Stimulated activated CD4-positive, alpha-beta T cell treated with anti-CD3 and anti-CD28 coated beads, Interleukin-12 subunit alpha, Interleukin-12 subunit beta, amount 100 ng/mL, for 24 hours (primary cell): ENCODE data around the gene FOXN3.

Source experiments
- DNase-seq, 2 experiments: peaks; one replicate each; pipeline ENCODE4 v3.0.0-alpha.2; 2020; ENCODE audit warnings: low read depth in 2 of 2

FOXN3 gene

DNA sequence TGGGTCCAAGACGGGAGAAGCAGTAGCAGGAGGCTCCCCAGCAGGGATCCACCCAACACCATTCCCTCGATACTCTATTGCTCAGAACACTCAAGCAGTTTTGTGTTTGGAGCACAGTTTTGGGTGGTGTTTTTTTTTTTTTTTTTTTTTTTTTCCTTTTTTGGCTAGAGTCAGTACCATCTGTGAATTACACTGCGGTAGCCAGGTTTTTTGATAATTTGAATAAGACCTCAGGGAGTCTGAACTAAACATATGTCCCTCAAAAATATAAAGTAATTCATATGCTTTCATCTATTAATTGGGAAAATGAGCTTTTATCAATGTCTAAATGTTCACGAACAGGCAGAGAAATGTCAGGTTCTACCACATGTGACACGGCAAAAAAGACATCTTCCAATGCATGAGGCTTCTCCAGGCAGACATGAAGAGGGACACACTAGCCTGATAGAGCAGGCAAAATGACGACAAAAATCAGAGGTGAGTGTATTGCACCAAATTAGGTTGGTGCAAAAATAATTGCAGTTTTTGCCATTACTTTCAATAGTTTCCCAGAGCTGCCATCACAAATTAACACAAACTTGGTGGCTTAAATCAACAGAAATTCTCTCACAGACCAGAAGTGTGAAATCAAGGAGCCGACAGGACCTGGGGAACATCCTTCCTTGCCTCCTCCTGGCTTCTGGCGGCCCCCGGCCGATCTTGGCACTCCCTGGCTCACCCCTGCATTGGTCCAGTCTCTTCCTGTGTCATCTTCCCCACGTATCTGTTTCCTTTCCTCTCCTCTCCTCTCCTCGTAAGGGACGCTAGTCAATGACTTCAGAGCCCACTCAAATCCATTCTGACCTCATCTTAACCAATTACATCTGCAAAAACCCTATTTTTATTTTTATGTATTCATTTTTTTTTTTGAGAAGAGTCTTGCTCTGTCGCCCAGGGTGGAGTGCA lies 33.9 kb downstream of the FOXN3 start:
- DNase-seq = no peak

DNA sequence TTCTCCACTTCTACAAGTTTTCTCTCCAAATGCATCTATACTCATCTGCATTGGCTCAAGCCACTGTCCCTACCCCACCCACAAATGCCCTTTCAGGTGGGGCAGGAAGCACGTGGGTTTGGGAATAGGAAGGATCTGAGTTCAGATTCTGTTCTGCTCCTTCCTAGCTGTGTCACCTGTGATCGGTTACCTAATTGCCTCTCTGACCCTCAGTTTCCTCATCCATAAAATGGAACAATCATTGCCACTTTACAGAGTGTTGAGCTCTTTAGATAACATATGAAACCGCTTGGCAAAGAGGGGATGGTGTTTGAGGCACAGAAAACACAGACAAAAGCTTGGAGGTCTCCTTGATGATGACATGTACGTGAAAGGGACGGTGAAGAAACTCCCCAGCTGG lies 34.5 kb downstream of the FOXN3 start:
- no peak for DNase-seq

DNA sequence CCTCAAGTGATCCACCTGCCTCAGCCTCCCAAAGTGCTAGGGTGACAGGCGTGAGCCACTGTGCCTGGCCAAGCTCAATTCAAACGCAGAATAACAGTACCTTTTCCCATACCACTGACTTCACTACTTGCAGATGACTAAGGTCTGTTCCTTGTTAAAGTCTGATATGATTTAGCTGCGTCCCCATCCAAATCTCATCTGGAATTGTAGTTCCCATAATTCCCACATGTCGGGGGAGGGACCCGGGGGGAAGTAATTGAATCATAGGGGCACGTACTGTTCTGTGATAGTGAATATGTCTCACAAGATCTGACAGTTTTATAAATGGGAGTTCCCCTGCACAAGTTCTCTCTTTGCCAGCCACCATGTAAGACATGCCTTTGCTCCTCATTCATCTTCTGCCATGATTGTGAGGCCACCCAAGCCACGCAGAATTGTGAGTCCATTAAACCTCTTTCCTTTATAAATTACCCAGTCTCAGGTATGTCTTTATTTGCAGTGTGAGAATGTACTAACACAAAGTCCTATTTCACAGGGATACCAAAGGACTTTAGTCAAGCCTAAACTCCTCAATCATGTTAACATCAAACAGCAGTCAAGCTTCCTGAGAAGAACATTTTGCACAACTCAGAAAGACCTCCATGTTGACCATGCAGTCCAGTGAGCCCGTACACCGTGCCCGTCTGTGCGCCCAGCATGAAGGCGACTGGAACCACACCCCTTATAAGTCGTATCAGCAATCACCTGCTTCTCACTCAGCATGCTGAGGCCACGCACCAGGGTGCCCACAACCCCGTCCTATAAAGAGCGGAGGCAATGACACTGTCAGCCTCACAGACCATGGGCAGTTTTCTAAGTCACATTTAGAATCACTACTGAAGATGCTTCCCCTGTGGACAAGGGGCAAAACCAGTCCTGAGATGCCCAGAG lies 36.9 kb downstream of the FOXN3 start:
- DNase-seq = no peak

DNA sequence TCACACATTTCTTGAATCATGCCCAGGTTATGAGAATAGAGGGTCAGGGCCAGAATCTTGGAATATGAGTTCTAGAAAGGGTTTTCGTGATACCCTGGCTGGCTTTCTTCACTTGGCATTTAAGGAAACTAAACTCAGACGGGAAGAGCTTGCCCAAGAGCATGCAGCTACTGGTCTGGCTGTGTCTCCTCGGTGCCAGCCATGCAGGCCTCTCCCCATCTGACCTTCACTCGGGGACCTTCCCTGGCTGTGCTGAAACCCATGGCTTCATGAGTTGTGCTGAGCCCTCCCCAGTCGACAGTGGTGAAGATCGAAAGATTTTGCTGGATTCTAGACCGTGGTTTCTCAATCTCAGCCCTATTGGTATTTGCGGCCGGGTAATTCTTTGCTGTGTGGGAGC lies 38.0 kb downstream of the FOXN3 start:
- DNase-seq = no peak

DNA sequence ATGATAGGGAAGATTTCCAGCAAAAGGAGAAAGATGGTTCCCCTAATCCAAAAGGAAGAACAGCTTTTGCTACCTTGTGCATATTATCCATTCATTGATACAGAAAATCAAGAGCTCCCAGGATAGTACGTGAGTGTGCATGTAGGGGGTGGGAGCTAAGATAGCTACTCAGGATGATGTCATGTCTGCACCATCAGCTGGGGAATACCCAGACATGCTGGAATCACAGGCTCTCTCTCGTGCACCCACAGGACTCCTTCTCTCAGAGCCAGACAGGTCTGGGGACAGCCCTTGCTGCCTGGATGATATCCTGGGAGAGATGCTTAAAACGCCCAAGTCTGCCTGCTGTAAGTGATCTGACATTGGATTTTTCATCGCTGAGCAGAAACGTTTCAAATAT lies 38.9 kb downstream of the FOXN3 start:
- peak; percentile 9 to 17 for DNase-seq

DNA sequence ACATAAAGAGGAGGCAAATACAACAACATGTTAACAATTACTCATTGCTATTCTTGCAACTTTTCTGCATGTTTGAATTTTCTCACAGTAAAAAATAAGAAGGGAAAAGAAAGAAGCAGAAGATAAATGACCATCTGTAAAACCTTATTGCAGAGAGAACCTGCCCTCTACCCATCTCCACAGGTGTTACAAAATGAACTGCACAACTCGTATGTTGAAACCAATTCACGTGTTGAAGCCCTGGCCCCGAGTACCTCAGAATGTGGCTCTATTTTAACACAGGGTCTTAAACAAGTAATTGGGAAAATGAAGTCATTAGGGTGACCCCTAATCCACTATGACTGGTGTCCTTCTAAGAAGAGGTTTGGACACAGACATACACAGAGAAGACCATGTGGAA lies 39.5 kb downstream of the FOXN3 start:
- DNase-seq = no peak

DNA sequence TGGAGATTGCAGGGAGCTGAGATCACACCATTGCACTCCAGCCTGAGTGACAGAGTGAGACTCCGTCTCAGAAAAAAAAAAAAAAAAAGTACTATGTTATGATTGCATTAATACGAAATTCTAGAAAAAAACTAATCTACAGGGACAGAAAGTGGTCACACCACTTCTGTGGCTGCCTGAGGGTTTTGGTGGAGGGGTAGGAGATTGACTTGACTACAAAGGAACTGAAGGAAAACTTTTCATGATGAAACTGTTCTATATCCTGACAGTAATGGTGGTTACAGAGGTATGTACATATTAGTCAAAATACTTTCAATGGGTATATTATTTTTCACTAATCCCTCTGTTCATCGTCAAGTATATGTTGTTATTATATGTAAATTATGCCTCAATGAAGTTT lies 42.1 kb downstream of the FOXN3 start:
- DNase-seq = no peak

DNA sequence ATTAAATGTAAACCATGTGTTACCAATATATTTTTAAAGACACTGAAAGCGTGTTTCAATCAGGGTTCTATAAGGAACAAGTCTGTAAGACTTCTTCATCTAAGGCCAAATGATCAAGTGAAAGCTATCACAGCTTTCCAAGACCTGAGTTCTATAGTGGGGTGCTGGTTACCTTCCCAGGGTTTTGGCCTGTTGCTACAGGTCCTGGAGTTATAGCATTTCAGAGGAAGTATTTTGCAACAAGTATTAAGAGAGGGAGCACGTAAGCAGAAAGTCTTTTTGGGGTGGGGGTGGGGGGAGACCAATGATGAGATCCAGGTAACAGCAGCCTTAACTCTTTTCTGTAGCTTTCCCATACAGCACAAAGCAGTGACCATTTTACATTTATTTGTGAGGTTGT lies 43.8 kb downstream of the FOXN3 start:
- DNase-seq = no peak

DNA sequence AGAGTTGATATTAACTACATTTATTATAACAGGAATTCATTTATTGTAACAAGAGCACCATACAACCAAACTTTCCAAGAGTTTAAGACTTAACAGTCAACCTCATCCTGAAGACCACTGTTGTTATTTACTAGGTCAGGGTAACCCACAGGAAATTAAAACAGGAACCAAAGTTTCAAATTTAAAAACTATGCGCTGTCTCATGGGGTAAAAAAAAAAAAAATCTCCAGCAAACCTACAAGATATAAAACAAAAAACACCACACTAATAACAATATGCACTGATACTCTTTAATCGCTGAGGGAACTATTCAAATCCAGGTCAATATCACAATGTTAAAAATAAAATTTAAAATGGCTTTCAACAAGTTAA lies 44.5 kb downstream of the FOXN3 start:
- no peak for DNase-seq

DNA sequence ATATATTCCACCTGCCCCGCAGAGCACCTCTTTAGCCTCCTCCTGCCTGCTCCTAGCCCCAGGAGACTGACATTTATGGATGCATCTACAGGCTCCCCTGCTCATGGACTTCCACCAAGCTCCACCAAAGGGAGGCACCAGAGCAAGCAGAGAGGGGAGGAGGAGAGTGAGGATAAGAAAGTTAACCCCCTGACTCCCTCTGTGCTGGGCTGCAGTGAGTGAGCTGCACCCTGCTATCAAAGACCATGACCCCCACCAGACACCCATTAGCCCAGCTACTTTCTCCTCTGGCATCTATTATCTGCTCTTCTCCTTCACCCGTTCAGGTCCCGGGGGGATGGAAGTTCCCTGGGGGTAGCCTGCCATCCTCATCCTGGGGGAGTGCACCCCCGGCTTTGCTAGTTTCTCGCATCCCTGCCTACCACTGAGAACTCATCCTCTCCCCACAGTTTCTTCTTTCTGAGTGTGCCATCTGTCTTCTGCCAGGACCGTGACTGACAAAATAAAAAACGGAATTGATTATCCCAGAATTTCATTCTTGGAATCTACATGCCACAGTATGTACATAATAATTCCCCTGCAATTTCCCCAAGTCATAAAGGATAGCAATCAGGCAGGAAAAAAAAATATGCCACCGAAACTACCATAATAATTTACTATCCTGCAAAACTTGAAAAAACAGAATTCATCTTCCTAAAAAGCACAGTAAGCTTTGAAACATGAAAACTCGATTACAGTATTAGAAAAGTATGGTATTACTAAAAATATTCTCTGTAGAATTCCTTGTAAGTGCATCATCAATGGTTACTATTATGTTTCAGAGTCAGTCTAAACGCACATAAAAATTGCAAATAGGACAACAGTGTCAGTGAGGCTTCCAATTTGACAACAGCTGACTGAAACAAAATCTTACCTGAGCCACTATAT lies 45.2 kb downstream of the FOXN3 start:
- no peak for DNase-seq

DNA sequence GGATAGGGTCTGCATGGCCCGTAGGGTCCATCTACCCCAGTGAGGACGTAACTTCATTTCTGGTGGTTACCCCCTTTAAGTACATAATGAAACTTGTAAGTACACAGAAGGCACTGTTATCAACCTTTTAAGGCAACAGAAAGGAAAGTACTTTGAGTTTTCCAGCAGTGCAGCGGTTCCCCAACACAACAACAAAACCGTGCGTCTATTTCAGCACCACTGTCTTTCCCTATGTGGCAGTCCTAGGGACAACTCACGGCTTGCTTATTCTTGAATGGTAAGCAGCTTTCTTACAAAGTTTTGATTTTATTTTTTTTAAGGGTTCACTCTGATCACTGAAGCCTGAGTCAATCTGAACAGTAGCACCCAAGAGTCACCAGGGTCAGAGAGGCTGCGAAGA lies 46.3 kb downstream of the FOXN3 start:
- DNase-seq = no peak

DNA sequence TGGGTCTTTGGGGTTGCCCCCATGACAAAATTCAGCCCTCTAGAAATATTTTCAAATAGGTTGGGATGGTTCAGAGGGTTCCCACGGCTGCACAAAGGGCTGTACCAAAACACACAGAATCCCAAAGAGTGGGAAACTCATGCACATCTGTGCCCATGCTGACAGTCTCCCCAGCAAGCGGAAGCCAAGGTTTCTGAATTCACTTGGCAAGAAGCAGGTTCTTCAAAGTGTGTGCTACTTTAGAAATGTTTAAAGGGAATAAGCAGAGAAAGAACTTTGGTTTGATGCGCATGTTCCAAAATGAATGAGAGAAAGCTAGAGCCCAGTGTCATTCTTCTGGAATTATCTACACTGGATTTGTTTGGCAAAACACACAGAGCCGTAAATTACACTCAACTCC lies 46.7 kb downstream of the FOXN3 start:
- no peak for DNase-seq

DNA sequence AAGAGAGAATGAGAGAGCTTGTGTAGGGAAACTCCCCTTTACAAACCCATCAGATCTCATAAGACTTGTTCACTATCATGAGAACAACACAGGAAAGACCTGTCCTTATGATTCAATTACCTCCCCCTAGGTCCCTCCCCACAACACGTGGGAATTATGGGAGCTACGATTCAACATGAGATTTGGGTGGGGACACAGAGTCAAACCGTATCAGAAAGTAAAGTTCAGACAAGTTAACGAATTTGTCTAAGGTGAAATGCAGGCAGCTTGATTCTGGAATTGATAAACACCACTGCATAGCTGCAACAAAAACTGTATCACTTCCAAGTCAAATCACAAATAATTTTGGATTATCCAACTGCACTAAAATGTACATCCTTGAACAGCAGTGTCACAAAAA lies 47.4 kb downstream of the FOXN3 start:
- DNase-seq = no peak

DNA sequence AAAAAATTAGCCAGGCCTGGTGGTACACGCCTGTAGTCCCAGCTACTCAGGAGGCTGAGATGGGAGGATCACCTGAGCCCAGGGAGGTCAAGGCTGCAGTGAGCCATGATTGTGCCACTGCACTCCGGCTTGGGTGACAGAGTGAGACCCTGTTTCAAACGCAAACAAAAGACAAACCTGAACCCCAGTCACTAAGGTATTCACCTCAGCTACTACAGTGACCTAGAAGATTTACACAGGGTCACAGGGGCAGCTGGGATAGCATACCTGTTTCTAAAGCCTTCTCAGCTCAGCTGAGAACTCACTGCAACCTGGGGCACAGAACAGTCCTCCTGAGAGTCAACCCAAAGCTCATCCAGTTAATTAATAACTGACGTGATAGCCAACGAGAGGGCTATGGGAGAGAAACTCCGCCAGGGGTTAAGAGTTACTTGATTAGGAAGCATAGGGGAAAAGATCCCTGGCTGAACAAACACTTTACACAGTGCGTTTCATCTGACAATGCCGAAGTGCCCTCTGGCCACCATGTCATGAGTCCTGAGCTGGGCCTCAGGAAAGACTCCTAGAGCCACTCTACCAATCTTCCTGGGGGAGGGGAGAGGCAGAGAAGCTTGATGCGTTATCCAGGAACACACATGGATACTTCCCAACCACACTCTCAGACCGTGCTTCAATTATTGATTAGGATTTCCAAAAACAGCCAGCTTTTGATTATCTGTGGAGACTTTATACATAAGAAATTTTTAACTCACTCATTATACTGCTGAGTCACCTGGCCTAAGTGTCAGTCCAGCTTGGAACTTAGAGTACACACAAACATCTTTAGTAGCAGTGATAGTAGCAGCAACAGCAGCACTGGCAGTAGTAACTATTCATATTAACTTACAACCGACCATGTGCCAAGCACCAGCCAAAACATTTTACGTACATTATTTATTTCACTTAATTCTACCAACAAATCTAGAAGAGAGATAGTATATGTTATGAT lies 48.2 kb downstream of the FOXN3 start:
- DNase-seq = no peak

DNA sequence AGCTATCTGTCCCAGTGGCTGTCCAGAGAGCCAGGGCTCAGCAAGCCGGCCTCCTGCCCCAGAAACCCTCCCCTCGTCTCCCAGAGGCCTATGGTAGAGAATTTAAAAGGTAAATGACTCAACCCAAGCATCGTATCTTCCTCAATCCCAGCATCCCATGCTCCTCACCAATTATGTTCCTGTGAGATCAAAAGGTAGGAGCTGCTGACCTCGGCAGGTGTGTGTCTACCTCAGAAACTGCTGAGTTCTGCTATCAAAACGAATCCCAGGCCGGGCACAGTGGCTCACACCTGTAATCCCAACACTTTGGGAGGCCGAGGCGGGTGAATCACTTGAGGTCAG lies 49.3 kb downstream of the FOXN3 start:
- DNase-seq = no peak

DNA sequence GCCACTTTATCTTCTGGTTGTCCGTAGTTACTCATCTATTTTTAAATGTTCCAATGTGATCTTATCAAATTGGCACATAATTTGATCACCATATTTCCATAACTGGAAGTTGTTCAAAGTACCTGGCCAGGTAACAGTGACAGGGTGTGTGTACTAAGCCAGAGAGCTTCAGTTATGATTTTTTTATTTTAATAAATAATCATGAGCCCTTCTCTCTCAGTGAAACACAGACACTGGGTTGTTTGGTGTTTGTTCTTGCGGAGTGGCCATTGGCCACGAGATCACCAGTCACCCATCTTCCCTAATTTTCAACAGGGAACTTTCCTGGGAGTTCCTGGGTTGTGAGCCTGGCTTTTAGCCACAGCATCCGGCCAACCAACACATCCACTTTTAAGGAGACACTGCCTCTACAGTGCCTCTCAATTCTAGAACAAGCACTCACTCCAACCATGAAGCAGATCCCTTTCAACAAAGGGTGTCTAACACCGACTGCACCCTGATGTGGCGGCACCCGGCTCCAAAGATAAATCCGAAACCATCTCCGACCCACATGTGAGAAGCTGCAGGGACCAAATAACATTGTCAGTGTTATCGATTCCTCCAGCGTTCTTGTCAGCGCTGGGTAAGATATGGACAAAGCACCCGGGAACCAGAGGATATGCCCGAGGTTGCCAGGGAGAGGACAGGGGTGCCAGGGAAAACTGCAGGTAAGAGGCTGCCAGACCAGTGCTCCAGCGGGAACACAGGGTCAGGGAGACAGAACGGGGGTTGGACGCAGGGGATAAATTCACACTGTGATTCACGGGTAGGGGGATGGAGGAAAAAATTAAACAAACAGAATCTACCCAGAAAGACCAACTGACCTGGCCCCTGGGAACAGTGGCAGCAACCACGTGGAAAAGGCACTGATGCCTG lies 49.9 kb downstream of the FOXN3 start:
- DNase-seq = no peak

DNA sequence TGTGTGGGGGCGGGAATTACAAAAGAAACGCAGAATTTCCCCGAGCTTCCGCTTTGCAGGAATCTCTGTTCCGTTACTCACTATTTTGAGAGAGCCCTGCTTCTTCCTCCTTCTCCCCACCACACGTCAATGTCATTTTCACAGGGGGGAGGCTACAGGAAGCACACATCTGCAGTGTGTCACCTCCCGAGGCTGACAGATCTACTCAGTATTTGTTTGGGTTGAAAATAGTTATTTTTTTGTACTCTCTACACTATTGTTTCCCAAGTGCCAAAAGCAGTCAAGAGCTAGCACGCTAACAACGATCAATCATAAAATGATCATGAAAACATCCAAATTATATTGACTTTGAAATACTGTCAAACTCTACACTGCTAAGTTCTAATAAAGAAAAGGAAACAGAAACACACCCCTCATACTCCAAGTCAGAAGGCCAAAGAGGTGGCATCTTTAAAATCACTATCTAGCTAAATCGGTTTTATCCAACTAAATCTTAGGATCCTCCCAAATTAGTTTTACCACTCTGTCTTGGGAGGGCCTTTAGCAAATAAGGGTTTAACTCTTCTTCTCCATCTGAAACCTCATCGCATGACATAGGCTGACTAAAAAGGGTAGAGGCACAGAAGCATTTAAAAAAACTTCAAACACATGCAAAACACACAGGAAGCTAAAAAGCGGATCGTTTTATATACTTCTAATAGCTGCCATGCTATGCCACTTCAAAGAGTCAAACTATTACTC lies 51.8 kb downstream of the FOXN3 start:
- DNase-seq = peak; percentile 33 to 37

DNA sequence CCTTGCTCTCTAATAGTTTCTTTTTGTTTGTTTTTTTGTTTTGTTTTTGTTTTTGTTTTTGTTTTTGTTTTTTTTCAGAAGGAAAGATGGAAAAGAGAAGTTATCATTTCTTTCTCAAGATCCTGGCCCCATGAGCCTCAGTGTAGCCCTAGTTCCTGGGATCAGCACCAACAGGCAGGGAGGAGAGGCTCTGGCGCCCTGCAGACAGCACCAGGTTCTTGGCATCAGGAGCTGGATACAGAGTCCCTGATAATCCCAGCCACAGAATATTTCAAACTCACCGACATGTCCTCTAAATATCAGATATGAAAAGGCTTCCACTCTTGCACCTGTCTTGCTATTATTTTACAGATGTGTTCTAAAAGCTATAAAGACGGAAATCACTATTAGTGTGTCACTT lies 52.7 kb downstream of the FOXN3 start:
- no peak for DNase-seq

DNA sequence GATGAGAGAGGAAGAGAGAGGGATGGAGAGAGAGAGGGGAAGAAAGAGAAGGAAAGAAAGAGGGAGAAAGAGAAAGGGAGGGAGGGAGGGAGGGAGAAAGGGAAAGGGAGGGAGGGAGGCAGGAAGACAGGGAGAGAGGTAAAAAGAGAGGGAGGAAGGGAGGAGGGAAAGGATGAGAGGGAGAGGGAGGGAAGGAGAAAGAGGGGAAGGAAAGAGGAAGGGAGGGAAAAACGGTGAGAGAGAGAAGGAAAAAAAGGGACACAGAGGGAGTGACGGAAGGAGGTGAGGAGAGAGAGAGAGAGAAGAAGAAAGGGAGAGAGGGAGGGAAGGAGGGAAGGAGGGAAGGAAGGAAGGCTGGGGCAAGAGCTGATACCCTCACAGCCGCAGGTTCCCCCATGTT lies 56.8 kb downstream of the FOXN3 start:
- no peak for DNase-seq
